Esophagus squamous epithelium (tissue), 5 donors: ENCODE measurements around the gene S100A9. TPM values are rescaled to one million over a fixed set of nuclear protein-coding genes. Genes with fewer than 3 reads are reported as not detected.
"Not testable (repeated sequence)": the region's sequence is repeated elsewhere in the genome, so short reads cannot be mapped to it uniquely, and the experiment has no call there.

ENCODE experiments used
- DNase-seq: peaks from one replicate; lab custom pipeline; 2025; lab: John Stamatoyannopoulos, UW
- H3K27ac ChIP-seq, 4 donors: fragments of 200-600 bp; sonication (generic); one replicate each; pipeline ENCODE4 v1.5.1; 2016 to 2019; ENCODE audit warnings: mild to moderate bottlenecking in 1 of 4
- H3K27me3 ChIP-seq, 4 donors: fragments of 200-600 bp; sonication (generic); 1 replicate in 3 of 4; 2 replicates in 1 of 4; pipeline versions ENCODE4 v1.5.1 to v1.6.0; 2017 to 2021; ENCODE audit warnings: antibody characterized with exemption in 1 of 4
- H3K36me3 ChIP-seq, 3 donors: fragments of 200-600 bp; sonication (generic); one replicate each; pipeline ENCODE4 v1.5.1; 2016 to 2019
- H3K4me1 ChIP-seq, 3 donors: fragments of 200-600 bp; sonication (generic); one replicate each; pipeline ENCODE4 v1.5.1; 2017 to 2019
- H3K4me3 ChIP-seq, 4 donors: fragments of 200-600 bp; sonication (generic); 1 replicate in 3 of 4; 2 replicates in 1 of 4; pipeline ENCODE4 v1.5.1; 2016 to 2019; ENCODE audit warnings: mild to moderate bottlenecking in 2 of 4, moderate library complexity in 1 of 4
- H3K9me3 ChIP-seq, 3 donors: fragments of 200-600 bp; sonication (generic); one replicate each; pipeline ENCODE4 v1.5.1; 2016 to 2019
- CTCF ChIP-seq, 6 experiments: fragments of 450-650 bp in 4 of 6; fragments of 200-600 bp in 2 of 6; sonication (generic) in 2 of 6; IDR thresholded peaks; one replicate each; pipeline ENCODE4 v1.5.1; 2016 to 2019; ENCODE audit warnings: antibody characterized with exemption in 6 of 6, mild to moderate bottlenecking in 4 of 6, moderate library complexity in 4 of 6
- POLR2A ChIP-seq, 4 donors: fragments of 450-650 bp; IDR thresholded peaks; one replicate each; pipeline ENCODE4 v1.6.1; 2017; ENCODE audit warnings: antibody characterized with exemption in 4 of 4, mild to moderate bottlenecking in 4 of 4, moderate library complexity in 3 of 4
- WGBS, 2 donors: methylation state at CpG; one replicate each; pipeline ENCODE4 v1.1.5; 2018; 5-methylcytosine and 5-hydroxymethylcytosine counted together
- intact Hi-C: fragments of 100-400 bp; cut with DNase I; formaldehyde crosslinking; loops from one replicate; pipeline ENCODE4 v1.15.0; 2022
- small RNA-seq, 4 donors: library from RNA; depleted of rRNA; stranded (forward); fragments of <200 nt; gene quantifications; one replicate each; pipeline ENCODE3, GENCODE V24; 2016
- total RNA-seq, 4 donors: library from RNA; depleted of rRNA; stranded (reverse); fragments of >200 nt; gene quantifications; one replicate each; pipeline ENCODE4 v1.1.0, GENCODE V29; 2016
- donor health status: DM: yes; HTN: yes; CAD: no.

S100A9 gene
- total RNA-seq, 4 donors from 2014 or later = 15,145 to 90,256 (median 57,331) TPM

DNA sequence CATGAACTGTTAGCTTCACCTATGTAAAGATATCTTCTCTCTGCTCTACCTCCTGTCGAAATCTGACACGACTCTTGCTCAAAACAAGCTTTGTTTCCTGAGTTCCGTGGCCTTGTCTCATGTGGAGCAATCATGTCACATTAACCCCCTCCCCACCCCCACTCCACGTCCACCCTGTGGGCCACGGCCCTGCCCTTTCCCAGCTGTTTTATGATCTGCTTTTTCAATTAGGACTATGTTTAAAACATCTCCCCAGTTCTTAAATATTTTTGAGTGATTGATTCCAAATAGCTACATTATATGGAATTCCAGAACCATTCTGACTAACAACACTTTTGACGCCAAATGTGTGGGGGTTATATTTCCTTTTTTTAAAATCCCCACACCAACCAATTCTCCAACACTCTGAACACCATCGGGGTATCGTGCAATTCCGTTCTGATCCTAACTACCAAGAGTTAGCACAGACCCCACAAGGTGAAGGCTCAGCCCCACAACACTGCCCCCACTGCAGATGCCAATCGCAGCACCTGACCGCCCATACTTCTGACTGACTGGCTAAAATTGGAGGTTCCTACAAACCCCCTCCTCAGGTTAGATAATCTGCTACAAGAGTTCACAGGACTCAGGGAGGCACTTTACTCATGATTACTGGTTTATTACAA is 45.9 kb downstream of the S100A9 start:
- no peak for DNase-seq
- intact Hi-C loops = no loop called here

GRCh38 chr1:153404086-153404635 is 46.5 kb downstream of the S100A9 start:
- Histone ChIP-seq H3K27me3 (peaks cover 0 to 24% (median 0%) of the 10 kb centered on the region in 4 donors), H3K27ac (no peak overlapping the region), H3K9me3 (no peaks in the 10 kb centered on the region), H3K4me3 (no peak overlapping the region), H3K36me3 (no peaks in the 10 kb centered on the region), H3K4me1 (peaks cover 0 to 11% (median 0%) of the 10 kb centered on the region in 3 donors)
- TF ChIP-seq CTCF (IDR thresholded peaks at IDR 0.05) (no peak), POLR2A (IDR thresholded peaks at IDR 0.05) (no peak)
- no peak for DNase-seq
- intact Hi-C loops = no loop called here
- WGBS, 2 donors = 76 to 88% methylated on average over 6 to 7 of the region's 7 CpGs

More for the DNA sequence above, 45.9 kb downstream of the S100A9 start:
- TF ChIP-seq CTCF (IDR thresholded peaks at IDR 0.05) = no peak
- no peak for TF ChIP-seq POLR2A (IDR thresholded peaks at IDR 0.05)
- Histone ChIP-seq H3K4me1 (peaks cover 0 to 12% (median 0%) of the 10 kb centered on the region in 3 donors), H3K4me3 (no peak overlapping the region), H3K27me3 (peaks cover 0 to 25% (median 0%) of the 10 kb centered on the region in 4 donors), H3K36me3 (no peaks in the 10 kb centered on the region), H3K27ac (no peak overlapping the region), H3K9me3 (no peaks in the 10 kb centered on the region)
- 81 to 90% methylated on average over 11 of the region's 11 CpGs for WGBS, 2 donors

DNA sequence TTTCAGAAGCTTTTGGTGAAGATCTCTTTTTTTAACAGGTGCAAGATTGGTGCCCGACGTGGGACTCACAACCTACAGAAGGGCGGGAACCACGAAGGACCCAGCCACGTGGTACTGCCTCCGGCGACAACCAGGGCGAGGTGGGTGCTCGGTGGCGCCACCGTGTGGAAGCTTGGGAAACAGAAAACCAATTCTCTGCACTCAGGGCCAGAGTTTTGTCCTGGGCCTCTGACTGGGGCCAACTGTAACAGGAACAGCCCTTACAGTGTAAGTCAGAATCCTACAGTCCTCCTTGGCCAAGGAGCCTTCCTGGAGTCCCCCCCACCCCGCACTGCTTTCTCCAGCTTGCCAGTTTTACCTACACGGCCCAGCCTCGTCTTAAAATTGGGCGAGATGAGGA is 47.1 kb downstream of the S100A9 start:
- H3K27me3 ChIP-seq = peaks cover 0 to 24% (median 0%) of the 10 kb centered on the region in 4 donors
- TF ChIP-seq CTCF (IDR thresholded peaks at IDR 0.05) (peak; percentile 23 to 71 (median 56)), POLR2A (IDR thresholded peaks at IDR 0.05) (no peak)
- DNase-seq = no peak
- no peaks in the 10 kb centered on the region for H3K36me3 ChIP-seq
- no peak overlapping the region for H3K27ac ChIP-seq
- intact Hi-C loops = no loop called here
- no peak overlapping the region for H3K4me3 ChIP-seq
- 32 to 56% methylated on average over 8 to 15 of the region's 15 CpGs for WGBS, 2 donors
- no peaks in the 10 kb centered on the region for H3K9me3 ChIP-seq
- H3K4me1 ChIP-seq = peaks cover 0 to 5% (median 0%) of the 10 kb centered on the region in 3 donors

GRCh38 chr1:153405825-153406599 is 48.4 kb downstream of the S100A9 start:
- H3K4me1 ChIP-seq, H3K36me3 ChIP-seq, DNase-seq, H3K4me3 ChIP-seq, intact Hi-C loops, H3K27ac ChIP-seq, H3K9me3 ChIP-seq: not testable (repeated sequence)
- 71 to 95% methylated on average over 2 to 4 of the region's 6 CpGs for WGBS, 2 donors
- H3K27me3 ChIP-seq = peaks cover 0 to 24% (median 0%) of the 10 kb centered on the region in 4 donors

- H3K36me3 ChIP-seq, H3K4me3 ChIP-seq, intact Hi-C loops, H3K4me1 ChIP-seq, H3K27ac ChIP-seq, H3K9me3 ChIP-seq, DNase-seq: not testable (repeated sequence)
- 83 to 100% methylated on average over 1 to 3 of the region's 11 CpGs for WGBS, 2 donors
- H3K27me3 ChIP-seq = peaks cover 0 to 24% (median 0%) of the 10 kb centered on the region in 4 donors
These were observed 49.6 kb downstream of the S100A9 start for GRCh38 chr1:153407274-153407673.

Small RNA genes within 50 kb of the gene (small RNA-seq; reads per million reads assigned to genes)
- gene RNU6-160P = 0 reads per million in 4 donors
- gene S100A15A = 0 reads per million in 4 donors

Other genes starting within 250 kb of the S100A9 start
- 1,000 to 10,000 TPM in 1 of 4 donors, 100 to 1,000 TPM in 1, 10 to 100 TPM in 1, under 1 TPM in 1; 0.76 to 1,391 (median 149) TPM for gene SPRR2F, start 244.3 kb upstream of the S100A9 start, total RNA-seq
- gene SPRR2G, start 207.0 kb upstream of the S100A9 start, total RNA-seq = 1 to 10 TPM in 1 of 4 donors, not detected in 3; 9.0 TPM
- gene LELP1, start 154.4 kb upstream of the S100A9 start, total RNA-seq = not detected
- not detected for gene PRR9, start 140.3 kb upstream of the S100A9 start, total RNA-seq
- not detected for gene LORICRIN, start 98.2 kb upstream of the S100A9 start, total RNA-seq
- gene PGLYRP3, start 44.9 kb upstream of the S100A9 start, total RNA-seq = 10 to 100 TPM; 14.3 to 44.0 (median 23.8) TPM
- gene PGLYRP4, start 9.0 kb upstream of the S100A9 start, total RNA-seq = 10 to 100 TPM in 1 of 4 donors, 1 to 10 TPM in 3; 4.2 to 15.1 (median 6.9) TPM
- 100 to 1,000 TPM in 1 of 4 donors, 10 to 100 TPM in 3; 16.2 to 154 (median 49.0) TPM for gene S100A12, start 17.8 kb downstream of the S100A9 start, total RNA-seq
- over 10,000 TPM in 3 of 4 donors, 1,000 to 10,000 TPM in 1; 4,308 to 17,245 (median 15,998) TPM for gene S100A8, start 33.2 kb downstream of the S100A9 start, total RNA-seq
- gene S100A7A, start 58.7 kb downstream of the S100A9 start, total RNA-seq = 10 to 100 TPM in 1 of 4 donors, 1 to 10 TPM in 2, not detected in 1; 6.7 to 72.9 (median 8.1) TPM
- 1,000 to 10,000 TPM in 2 of 4 donors, 100 to 1,000 TPM in 1, 1 to 10 TPM in 1; 8.8 to 9,163 (median 3,171) TPM for gene S100A7, start 102.8 kb downstream of the S100A9 start, total RNA-seq
- 100 to 1,000 TPM; 270 to 943 (median 394) TPM for gene S100A6, start 178.1 kb downstream of the S100A9 start, total RNA-seq
- gene S100A5, start 183.1 kb downstream of the S100A9 start, total RNA-seq = not detected
- 100 to 1,000 TPM in 2 of 4 donors, 10 to 100 TPM in 2; 58.6 to 205 (median 122) TPM for gene S100A4, start 188.0 kb downstream of the S100A9 start, total RNA-seq
- gene S100A3, start 191.4 kb downstream of the S100A9 start, total RNA-seq = 10 to 100 TPM in 1 of 4 donors, 1 to 10 TPM in 3; 1.2 to 16.5 (median 9.2) TPM
- gene S100A2, start 208.0 kb downstream of the S100A9 start, total RNA-seq = 1,000 to 10,000 TPM in 3 of 4 donors, 100 to 1,000 TPM in 1; 949 to 3,544 (median 1,180) TPM